ENCODE results near the gene CAMKMT.

- TF ChIP-seq CTCF (IDR thresholded peaks at IDR 0.05) (no peak), POLR2A (IDR thresholded peaks at IDR 0.05) (no peak), POLR2AphosphoS5 (IDR thresholded peaks at IDR 0.05) (no peak)
Measured at GRCh38 chr2:44335806-44336538, 25.8 kb upstream of the CAMKMT start.
